ENCODE data around the gene OSBP2. TPM values are rescaled to one million over a fixed set of nuclear protein-coding genes. Genes with fewer than 3 reads are reported as not detected.

OSBP2 gene
- total and polyA plus RNA-seq, 2 experiments from 2014 or later = 2.1 to 2.9 TPM

DNA sequence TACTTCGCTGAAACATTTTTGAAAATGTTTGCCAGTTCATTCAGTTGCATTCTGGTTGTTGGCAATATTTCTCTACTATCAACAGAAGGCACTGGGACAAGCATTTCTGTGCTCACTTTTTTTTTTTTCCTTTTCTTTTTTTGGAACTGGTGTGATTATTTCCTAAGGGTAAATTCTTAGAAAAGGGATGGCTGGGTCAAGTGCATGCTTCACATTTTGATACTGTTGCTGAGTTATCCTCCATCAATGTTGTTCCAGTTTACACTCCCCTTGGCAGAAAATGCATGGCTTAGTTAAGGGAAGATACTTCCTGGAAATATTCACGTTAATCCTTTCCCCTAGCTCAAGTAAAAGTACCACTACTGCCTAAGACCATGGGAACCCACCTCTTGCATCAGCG lies 81.8 kb downstream of the OSBP2 start:
- H3K27me3 Mint-ChIP-seq (ENCODE audit: insufficient read depth, low read depth, poor library complexity) = peaks cover 5% of the 10 kb centered on the region
- H3K9me3 Mint-ChIP-seq = no peaks in the 10 kb centered on the region
- no peaks in the 10 kb centered on the region for H3K36me3 Mint-ChIP-seq (ENCODE audit: low read depth)
- Histone ChIP-seq H3K27ac (ENCODE audit: low read depth) (no peak overlapping the region), H3K4me2 (no peak overlapping the region), H4K20me1 (replicated peaks; ENCODE audit: insufficient read depth) (no peaks in the 10 kb centered on the region), H3K9me2 (ENCODE audit: insufficient read depth) (no peaks in the 10 kb centered on the region), H3K79me2 (replicated peaks; ENCODE audit: insufficient read depth) (no peaks in the 10 kb centered on the region), H3K27me3 (ENCODE audit: insufficient read depth) (no peaks in the 10 kb centered on the region), H3K36me3 (ENCODE audit: insufficient read depth) (no peaks in the 10 kb centered on the region), H3K4me3 (no peak overlapping the region), H3K4me1 (ENCODE audit: insufficient read depth) (no peaks in the 10 kb centered on the region), H2AFZ (no peak overlapping the region), H3F3A (replicated peaks; ENCODE audit: low read depth) (no peaks in the 10 kb centered on the region)
- DNase-seq (ENCODE audit: low spot score) (no peak), ATAC-seq (no peak)
- TF ChIP-seq STAT1 (IDR thresholded peaks at IDR 0.05; ENCODE audit: unreplicated experiment) (no peak), EZH2phosphoT487 (IDR thresholded peaks at IDR 0.05; ENCODE audit: unreplicated experiment) (no peak), NANOG (IDR thresholded peaks at IDR 0.05; ENCODE audit: borderline replicate concordance) (no peak), ZNF114 (CRISPR knock-in tag; IDR thresholded peaks at IDR 0.05) (no peak), JUNB (IDR thresholded peaks at IDR 0.05; ENCODE audit: unreplicated experiment) (no peak), ZNF331 (CRISPR knock-in tag; IDR thresholded peaks at IDR 0.05; ENCODE audit: low read depth) (no peak), POLR2AphosphoS5 (IDR thresholded peaks at IDR 0.05; ENCODE audit: low read depth) (no peak), EZH2 (IDR thresholded peaks at IDR 0.05; ENCODE audit: low read depth, unreplicated experiment) (no peak), CREB1 (CRISPR knock-in tag; IDR thresholded peaks at IDR 0.05; ENCODE audit: low read depth) (no peak)
- TF ChIP-seq, protein P1, sequence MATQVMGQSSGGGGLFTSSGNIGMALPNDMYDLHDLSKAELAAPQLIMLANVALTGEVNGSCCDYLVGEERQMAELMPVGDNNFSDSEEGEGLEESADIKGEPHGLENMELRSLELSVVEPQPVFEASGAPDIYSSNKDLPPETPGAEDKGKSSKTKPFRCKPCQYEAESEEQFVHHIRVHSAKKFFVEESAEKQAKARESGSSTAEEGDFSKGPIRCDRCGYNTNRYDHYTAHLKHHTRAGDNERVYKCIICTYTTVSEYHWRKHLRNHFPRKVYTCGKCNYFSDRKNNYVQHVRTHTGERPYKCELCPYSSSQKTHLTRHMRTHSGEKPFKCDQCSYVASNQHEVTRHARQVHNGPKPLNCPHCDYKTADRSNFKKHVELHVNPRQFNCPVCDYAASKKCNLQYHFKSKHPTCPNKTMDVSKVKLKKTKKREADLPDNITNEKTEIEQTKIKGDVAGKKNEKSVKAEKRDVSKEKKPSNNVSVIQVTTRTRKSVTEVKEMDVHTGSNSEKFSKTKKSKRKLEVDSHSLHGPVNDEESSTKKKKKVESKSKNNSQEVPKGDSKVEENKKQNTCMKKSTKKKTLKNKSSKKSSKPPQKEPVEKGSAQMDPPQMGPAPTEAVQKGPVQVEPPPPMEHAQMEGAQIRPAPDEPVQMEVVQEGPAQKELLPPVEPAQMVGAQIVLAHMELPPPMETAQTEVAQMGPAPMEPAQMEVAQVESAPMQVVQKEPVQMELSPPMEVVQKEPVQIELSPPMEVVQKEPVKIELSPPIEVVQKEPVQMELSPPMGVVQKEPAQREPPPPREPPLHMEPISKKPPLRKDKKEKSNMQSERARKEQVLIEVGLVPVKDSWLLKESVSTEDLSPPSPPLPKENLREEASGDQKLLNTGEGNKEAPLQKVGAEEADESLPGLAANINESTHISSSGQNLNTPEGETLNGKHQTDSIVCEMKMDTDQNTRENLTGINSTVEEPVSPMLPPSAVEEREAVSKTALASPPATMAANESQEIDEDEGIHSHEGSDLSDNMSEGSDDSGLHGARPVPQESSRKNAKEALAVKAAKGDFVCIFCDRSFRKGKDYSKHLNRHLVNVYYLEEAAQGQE (IDR thresholded peaks at IDR 0.05; ENCODE audit: unreplicated experiment) = no peak
- TF ChIP-seq, protein P2, sequence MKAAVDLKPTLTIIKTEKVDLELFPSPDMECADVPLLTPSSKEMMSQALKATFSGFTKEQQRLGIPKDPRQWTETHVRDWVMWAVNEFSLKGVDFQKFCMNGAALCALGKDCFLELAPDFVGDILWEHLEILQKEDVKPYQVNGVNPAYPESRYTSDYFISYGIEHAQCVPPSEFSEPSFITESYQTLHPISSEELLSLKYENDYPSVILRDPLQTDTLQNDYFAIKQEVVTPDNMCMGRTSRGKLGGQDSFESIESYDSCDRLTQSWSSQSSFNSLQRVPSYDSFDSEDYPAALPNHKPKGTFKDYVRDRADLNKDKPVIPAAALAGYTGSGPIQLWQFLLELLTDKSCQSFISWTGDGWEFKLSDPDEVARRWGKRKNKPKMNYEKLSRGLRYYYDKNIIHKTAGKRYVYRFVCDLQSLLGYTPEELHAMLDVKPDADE (IDR thresholded peaks at IDR 0.05) = no peak
- TF ChIP-seq, protein P3, sequence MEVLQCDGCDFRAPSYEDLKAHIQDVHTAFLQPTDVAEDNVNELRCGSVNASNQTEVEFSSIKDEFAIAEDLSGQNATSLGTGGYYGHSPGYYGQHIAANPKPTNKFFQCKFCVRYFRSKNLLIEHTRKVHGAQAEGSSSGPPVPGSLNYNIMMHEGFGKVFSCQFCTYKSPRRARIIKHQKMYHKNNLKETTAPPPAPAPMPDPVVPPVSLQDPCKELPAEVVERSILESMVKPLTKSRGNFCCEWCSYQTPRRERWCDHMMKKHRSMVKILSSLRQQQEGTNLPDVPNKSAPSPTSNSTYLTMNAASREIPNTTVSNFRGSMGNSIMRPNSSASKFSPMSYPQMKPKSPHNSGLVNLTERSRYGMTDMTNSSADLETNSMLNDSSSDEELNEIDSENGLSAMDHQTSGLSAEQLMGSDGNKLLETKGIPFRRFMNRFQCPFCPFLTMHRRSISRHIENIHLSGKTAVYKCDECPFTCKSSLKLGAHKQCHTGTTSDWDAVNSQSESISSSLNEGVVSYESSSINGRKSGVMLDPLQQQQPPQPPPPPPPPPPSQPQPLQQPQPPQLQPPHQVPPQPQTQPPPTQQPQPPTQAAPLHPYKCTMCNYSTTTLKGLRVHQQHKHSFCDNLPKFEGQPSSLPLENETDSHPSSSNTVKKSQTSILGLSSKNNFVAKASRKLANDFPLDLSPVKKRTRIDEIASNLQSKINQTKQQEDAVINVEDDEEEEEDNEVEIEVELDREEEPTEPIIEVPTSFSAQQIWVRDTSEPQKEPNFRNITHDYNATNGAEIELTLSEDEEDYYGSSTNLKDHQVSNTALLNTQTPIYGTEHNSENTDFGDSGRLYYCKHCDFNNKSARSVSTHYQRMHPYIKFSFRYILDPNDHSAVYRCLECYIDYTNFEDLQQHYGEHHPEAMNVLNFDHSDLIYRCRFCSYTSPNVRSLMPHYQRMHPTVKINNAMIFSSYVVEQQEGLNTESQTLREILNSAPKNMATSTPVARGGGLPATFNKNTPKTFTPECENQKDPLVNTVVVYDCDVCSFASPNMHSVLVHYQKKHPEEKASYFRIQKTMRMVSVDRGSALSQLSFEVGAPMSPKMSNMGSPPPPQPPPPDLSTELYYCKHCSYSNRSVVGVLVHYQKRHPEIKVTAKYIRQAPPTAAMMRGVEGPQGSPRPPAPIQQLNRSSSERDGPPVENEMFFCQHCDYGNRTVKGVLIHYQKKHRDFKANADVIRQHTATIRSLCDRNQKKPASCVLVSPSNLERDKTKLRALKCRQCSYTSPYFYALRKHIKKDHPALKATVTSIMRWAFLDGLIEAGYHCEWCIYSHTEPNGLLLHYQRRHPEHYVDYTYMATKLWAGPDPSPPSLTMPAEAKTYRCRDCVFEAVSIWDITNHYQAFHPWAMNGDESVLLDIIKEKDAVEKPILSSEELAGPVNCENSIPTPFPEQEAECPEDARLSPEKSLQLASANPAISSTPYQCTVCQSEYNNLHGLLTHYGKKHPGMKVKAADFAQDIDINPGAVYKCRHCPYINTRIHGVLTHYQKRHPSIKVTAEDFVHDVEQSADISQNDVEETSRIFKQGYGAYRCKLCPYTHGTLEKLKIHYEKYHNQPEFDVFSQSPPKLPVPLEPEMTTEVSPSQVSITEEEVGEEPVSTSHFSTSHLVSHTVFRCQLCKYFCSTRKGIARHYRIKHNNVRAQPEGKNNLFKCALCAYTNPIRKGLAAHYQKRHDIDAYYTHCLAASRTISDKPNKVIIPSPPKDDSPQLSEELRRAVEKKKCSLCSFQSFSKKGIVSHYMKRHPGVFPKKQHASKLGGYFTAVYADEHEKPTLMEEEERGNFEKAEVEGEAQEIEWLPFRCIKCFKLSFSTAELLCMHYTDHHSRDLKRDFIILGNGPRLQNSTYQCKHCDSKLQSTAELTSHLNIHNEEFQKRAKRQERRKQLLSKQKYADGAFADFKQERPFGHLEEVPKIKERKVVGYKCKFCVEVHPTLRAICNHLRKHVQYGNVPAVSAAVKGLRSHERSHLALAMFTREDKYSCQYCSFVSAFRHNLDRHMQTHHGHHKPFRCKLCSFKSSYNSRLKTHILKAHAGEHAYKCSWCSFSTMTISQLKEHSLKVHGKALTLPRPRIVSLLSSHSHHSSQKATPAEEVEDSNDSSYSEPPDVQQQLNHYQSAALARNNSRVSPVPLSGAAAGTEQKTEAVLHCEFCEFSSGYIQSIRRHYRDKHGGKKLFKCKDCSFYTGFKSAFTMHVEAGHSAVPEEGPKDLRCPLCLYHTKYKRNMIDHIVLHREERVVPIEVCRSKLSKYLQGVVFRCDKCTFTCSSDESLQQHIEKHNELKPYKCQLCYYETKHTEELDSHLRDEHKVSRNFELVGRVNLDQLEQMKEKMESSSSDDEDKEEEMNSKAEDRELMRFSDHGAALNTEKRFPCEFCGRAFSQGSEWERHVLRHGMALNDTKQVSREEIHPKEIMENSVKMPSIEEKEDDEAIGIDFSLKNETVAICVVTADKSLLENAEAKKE (CRISPR knock-in tag; IDR thresholded peaks at IDR 0.05) = no peak
- TF ChIP-seq, protein P4, sequence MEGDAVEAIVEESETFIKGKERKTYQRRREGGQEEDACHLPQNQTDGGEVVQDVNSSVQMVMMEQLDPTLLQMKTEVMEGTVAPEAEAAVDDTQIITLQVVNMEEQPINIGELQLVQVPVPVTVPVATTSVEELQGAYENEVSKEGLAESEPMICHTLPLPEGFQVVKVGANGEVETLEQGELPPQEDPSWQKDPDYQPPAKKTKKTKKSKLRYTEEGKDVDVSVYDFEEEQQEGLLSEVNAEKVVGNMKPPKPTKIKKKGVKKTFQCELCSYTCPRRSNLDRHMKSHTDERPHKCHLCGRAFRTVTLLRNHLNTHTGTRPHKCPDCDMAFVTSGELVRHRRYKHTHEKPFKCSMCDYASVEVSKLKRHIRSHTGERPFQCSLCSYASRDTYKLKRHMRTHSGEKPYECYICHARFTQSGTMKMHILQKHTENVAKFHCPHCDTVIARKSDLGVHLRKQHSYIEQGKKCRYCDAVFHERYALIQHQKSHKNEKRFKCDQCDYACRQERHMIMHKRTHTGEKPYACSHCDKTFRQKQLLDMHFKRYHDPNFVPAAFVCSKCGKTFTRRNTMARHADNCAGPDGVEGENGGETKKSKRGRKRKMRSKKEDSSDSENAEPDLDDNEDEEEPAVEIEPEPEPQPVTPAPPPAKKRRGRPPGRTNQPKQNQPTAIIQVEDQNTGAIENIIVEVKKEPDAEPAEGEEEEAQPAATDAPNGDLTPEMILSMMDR (conservative IDR thresholded peaks at IDR 0.05; ENCODE audit: low read depth in 2 of 2) = no peak
- H3K4me1 Mint-ChIP-seq = peaks cover 4% of the 10 kb centered on the region; the same call in 2 of the 3 replicates
- no peak overlapping the region for H3K27ac Mint-ChIP-seq
- no peak overlapping the region for H3K4me3 Mint-ChIP-seq
